CD14-positive monocyte (primary cell): ENCODE data around the gene OCIAD2. TPM values are rescaled to one million over a fixed set of nuclear protein-coding genes. Genes with fewer than 3 reads are reported as not detected.
A peak's percentile ranks its signal among the peaks of the same experiment; 100 is the strongest.

Experiments
- DNase-seq, 3 donors: peaks; one replicate each; pipeline ENCODE4 v3.0.0-alpha.2; 2011 to 2022
- H2AFZ ChIP-seq: 2 replicates; pipeline ENCODE4 v1.6.0; 2012; ENCODE audit warnings: mild to moderate bottlenecking, low read depth, low read length, inconsistent platforms; ENCODE audit not compliant: insufficient read depth, poor library complexity, severe bottlenecking
- H3K27ac ChIP-seq, 2 donors: 1 replicate in 1 of 2; 2 replicates in 1 of 2; pipeline ENCODE4 v1.5.1; 2012 to 2013; ENCODE audit warnings: low read length in 2 of 2, control low read depth in 1 of 2, inconsistent platforms in 1 of 2, low read depth in 1 of 2, mild to moderate bottlenecking in 1 of 2
- H3K27me3 ChIP-seq, 2 donors: one replicate each; pipeline versions ENCODE4 v1.6.0 to v1.6.1; 2011 to 2013; ENCODE audit warnings: low read length in 2 of 2; ENCODE audit not compliant: control insufficient read depth in 2 of 2, insufficient read depth in 2 of 2
- H3K36me3 ChIP-seq, 2 donors: replicated peaks in 1 of 2; 1 replicate in 1 of 2; 2 replicates in 1 of 2; pipeline versions ENCODE4 v1.5.1 to v1.6.1; 2012 to 2013; ENCODE audit warnings: low read length in 2 of 2, control low read depth in 1 of 2, inconsistent platforms in 1 of 2, mild to moderate bottlenecking in 1 of 2; ENCODE audit not compliant: insufficient read depth in 2 of 2, control insufficient read depth in 1 of 2
- H3K4me1 ChIP-seq, 2 donors: 1 replicate in 1 of 2; 2 replicates in 1 of 2; pipeline versions ENCODE4 v1.5.1 to v1.6.1; 2012 to 2013; ENCODE audit warnings: low read length in 2 of 2, control low read depth in 1 of 2, inconsistent platforms in 1 of 2, mild to moderate bottlenecking in 1 of 2, moderate library complexity in 1 of 2; ENCODE audit not compliant: insufficient read depth in 2 of 2, control insufficient read depth in 1 of 2
- H3K4me2 ChIP-seq: replicated peaks from 2 replicates; pipeline ENCODE3; 2012; ENCODE audit warnings: low read length, moderate library complexity, mild to moderate bottlenecking; ENCODE audit not compliant: poor library complexity, severe bottlenecking; ENCODE audit errors: extremely low read depth
- H3K4me3 ChIP-seq, 3 experiments: fragments of 200-600 bp in 1 of 3; sonication (generic) in 1 of 3; replicated peaks in 1 of 3; 1 replicate in 2 of 3; 2 replicates in 1 of 3; pipeline ENCODE4 v1.5.1; 2011 to 2013; ENCODE audit warnings: low read length in 3 of 3, mild to moderate bottlenecking in 3 of 3, control low read depth in 2 of 3, low read depth in 2 of 3, inconsistent platforms in 1 of 3, moderate library complexity in 1 of 3
- H3K79me2 ChIP-seq: 2 replicates; pipeline ENCODE4 v1.6.0; 2012; ENCODE audit warnings: mild to moderate bottlenecking, control low read depth, inconsistent platforms, low read length, moderate library complexity; ENCODE audit not compliant: insufficient read depth
- H3K9ac ChIP-seq: 2 replicates; pipeline ENCODE4 v1.6.0; 2017; ENCODE audit warnings: low read length, mild to moderate bottlenecking; ENCODE audit not compliant: insufficient read depth, poor library complexity, severe bottlenecking
- H3K9me3 ChIP-seq, 2 donors: replicated peaks in 1 of 2; 1 replicate in 1 of 2; 2 replicates in 1 of 2; pipeline versions ENCODE4 v1.5.1 to v1.6.1; 2012 to 2013; ENCODE audit warnings: low read length in 2 of 2, control low read depth in 1 of 2; ENCODE audit not compliant: control insufficient read depth in 1 of 2, insufficient read depth in 1 of 2
- H4K20me1 ChIP-seq: 2 replicates; pipeline ENCODE4 v1.6.0; 2012; ENCODE audit warnings: mild to moderate bottlenecking, low read length, control low read depth, moderate library complexity; ENCODE audit not compliant: insufficient read depth
- H3K27ac Mint-ChIP-seq, 7 donors: one replicate each; pipeline ENCODE4 v1.8.0; 2020; ENCODE audit warnings: mild to moderate bottlenecking in 7 of 7, mixed read lengths in 7 of 7, moderate library complexity in 6 of 7, inconsistent platforms in 2 of 7
- H3K27me3 Mint-ChIP-seq, 3 donors: one replicate each; pipeline ENCODE4 v1.8.0; 2021 to 2022; ENCODE audit warnings: low read depth in 3 of 3, mild to moderate bottlenecking in 3 of 3, mixed read lengths in 3 of 3, moderate library complexity in 3 of 3, inconsistent platforms in 1 of 3
- H3K36me3 Mint-ChIP-seq, 2 donors: one replicate each; pipeline ENCODE4 v1.8.0; 2020; ENCODE audit warnings: mixed read lengths in 2 of 2, inconsistent platforms in 1 of 2, mild to moderate bottlenecking in 1 of 2
- H3K4me1 Mint-ChIP-seq: one replicate; pipeline ENCODE4 v1.8.0; 2020; ENCODE audit warnings: mild to moderate bottlenecking, mixed read lengths
- H3K4me3 Mint-ChIP-seq, 2 donors: one replicate each; pipeline ENCODE4 v1.8.0; 2020; ENCODE audit warnings: mild to moderate bottlenecking in 2 of 2, mixed read lengths in 2 of 2, moderate library complexity in 1 of 2
- H3K9me3 Mint-ChIP-seq, 7 donors: one replicate each; pipeline ENCODE4 v1.8.0; 2020 to 2022; ENCODE audit warnings: mixed read lengths in 7 of 7, mild to moderate bottlenecking in 6 of 7, moderate library complexity in 6 of 7, inconsistent platforms in 2 of 7
- WGBS: methylation state at CpG from one replicate; pipeline ENCODE4 v1.1.5; 2013; ENCODE audit warnings: missing lambda C conversion rate; ENCODE audit not compliant: insufficient coverage; 5-methylcytosine and 5-hydroxymethylcytosine counted together
- intact Hi-C, 2 donors: fragments of 100-400 bp; cut with micrococcal nuclease; formaldehyde crosslinking; loops; one replicate each; pipeline versions ENCODE4 v1.15.0 to v1.15.1; 2023
- polyA plus RNA-seq, 3 donors: library from polyadenylated mRNA; depleted of rRNA in 1 of 3; unstranded in 2 of 3; stranded (reverse) in 1 of 3; fragments of 300-500 nt in 2 of 3; fragments of >200 nt in 1 of 3; fragmentation: Illumina TruSeq in 2 of 3; gene quantifications; 1 replicate in 2 of 3; 2 replicates in 1 of 3; pipeline ENCODE4 v1.2.3, GENCODE V29; 2012 to 2021
- TF ChIP-seq, protein P1 (sequence below): fragments of 200-600 bp; IDR thresholded peaks from one replicate; pipeline ENCODE4 v1.8.0; 2022; ENCODE audit warnings: antibody characterized with exemption, mild to moderate bottlenecking

OCIAD2 gene
- polyA plus RNA-seq, 3 donors, result 2.1 to 3.1 (median 2.9) TPM

GRCh38 chr4:48943387-48943786 lies 36.8 kb upstream of the OCIAD2 start:
- Mint-ChIP-seq H3K27ac (peak overlapping the region in 1 of 7 donors; percentile 32), H3K4me3 (no peak overlapping the region), H3K27me3 (peaks cover 3 to 5% (median 5%) of the 10 kb centered on the region in 3 donors), H3K4me1 (no peaks in the 10 kb centered on the region), H3K36me3 (no peaks in the 10 kb centered on the region), H3K9me3 (peaks cover 0 to 3% (median 0%) of the 10 kb centered on the region in 7 donors)
- Histone ChIP-seq H3K9me3 (peaks cover 0 to 2% of the 10 kb centered on the region in 2 donors), H2AFZ (no peak overlapping the region), H3K9ac (no peak overlapping the region), H3K4me3 (no peak overlapping the region), H3K4me1 (no peaks in the 10 kb centered on the region), H3K27ac (no peak overlapping the region), H3K36me3 (no peaks in the 10 kb centered on the region), H3K79me2 (no peaks in the 10 kb centered on the region), H3K27me3 (no peaks in the 10 kb centered on the region), H4K20me1 (no peaks in the 10 kb centered on the region), H3K4me2 (no peak overlapping the region)
- TF ChIP-seq, protein P1, sequence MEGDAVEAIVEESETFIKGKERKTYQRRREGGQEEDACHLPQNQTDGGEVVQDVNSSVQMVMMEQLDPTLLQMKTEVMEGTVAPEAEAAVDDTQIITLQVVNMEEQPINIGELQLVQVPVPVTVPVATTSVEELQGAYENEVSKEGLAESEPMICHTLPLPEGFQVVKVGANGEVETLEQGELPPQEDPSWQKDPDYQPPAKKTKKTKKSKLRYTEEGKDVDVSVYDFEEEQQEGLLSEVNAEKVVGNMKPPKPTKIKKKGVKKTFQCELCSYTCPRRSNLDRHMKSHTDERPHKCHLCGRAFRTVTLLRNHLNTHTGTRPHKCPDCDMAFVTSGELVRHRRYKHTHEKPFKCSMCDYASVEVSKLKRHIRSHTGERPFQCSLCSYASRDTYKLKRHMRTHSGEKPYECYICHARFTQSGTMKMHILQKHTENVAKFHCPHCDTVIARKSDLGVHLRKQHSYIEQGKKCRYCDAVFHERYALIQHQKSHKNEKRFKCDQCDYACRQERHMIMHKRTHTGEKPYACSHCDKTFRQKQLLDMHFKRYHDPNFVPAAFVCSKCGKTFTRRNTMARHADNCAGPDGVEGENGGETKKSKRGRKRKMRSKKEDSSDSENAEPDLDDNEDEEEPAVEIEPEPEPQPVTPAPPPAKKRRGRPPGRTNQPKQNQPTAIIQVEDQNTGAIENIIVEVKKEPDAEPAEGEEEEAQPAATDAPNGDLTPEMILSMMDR, result no peak
- DNase-seq, result no peak
- WGBS, result no CpG with 5 or more reads among the region's 1 CpG
- intact Hi-C loops, result no loop called here

DNA sequence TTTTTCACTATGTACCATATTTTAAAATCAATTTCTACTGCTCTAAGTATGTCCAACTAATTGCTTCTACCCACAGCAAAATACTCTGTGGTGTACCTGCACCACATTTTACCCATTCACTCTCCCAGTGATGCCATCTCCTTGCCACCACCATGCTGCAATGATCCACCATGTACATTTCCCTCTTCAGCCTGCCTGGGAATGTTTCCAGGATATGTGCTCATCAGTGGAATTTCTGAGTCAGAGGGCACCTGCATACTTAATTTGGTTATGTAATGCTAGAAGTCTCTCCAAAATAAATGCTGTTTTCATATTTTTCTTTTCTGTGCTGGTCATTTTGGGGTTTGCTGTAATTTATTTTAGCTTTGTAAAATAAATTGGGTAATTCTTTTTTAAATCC lies 33.2 kb upstream of the OCIAD2 start:
- Histone ChIP-seq H4K20me1 (no peaks in the 10 kb centered on the region), H3K4me3 (no peak overlapping the region), H2AFZ (no peak overlapping the region), H3K9me3 (peaks cover 0 to 5% of the 10 kb centered on the region in 2 donors), H3K4me1 (no peaks in the 10 kb centered on the region), H3K4me2 (no peak overlapping the region), H3K79me2 (no peaks in the 10 kb centered on the region), H3K27me3 (no peaks in the 10 kb centered on the region), H3K27ac (no peak overlapping the region), H3K36me3 (no peaks in the 10 kb centered on the region), H3K9ac (no peak overlapping the region)
- H3K27ac Mint-ChIP-seq, result no peak overlapping the region
- peaks cover 3 to 5% (median 5%) of the 10 kb centered on the region in 3 donors for H3K27me3 Mint-ChIP-seq
- TF ChIP-seq, protein P1, result no peak
- no peak overlapping the region for H3K4me3 Mint-ChIP-seq
- DNase-seq, result no peak
- H3K4me1 Mint-ChIP-seq, result no peaks in the 10 kb centered on the region
- intact Hi-C loops, result no loop called here
- no peaks in the 10 kb centered on the region for H3K36me3 Mint-ChIP-seq
- peaks cover 0 to 8% (median 1%) of the 10 kb centered on the region in 7 donors for H3K9me3 Mint-ChIP-seq
